Panc1 (cell line): Measurements from ENCODE around the gene IFIT5. TPM values are rescaled to one million over a fixed set of nuclear protein-coding genes. Genes with fewer than 3 reads are reported as not detected.
A peak's percentile ranks its signal among the peaks of the same experiment; 100 is the strongest.
"Not testable (repeated sequence)": the region's sequence is repeated elsewhere in the genome, so short reads cannot be mapped to it uniquely, and the experiment has no call there.

ENCODE experiments used
- ATAC-seq: fragments of 200-7000 bp; cut with Tn5 transposase; 2 replicates; pipeline ENCODE4 v1.9.1; 2020; ENCODE audit warnings: mild to moderate bottlenecking, moderate library complexity
- BruUV-seq: library from RNA; stranded (reverse); fragments of 400-500 nt; replicated peaks from 2 replicates; lab custom pipeline; 2021; lab: Mats Ljungman, UMichigan
- CTCF ChIA-PET: fragments of 300-600 bp; sonication (Branson Sonifier 250); formaldehyde crosslinking; loops from one replicate; lab custom pipeline; 2022; ENCODE audit warnings: antibody characterized with exemption; lab: Charles Lee
- POLR2A ChIA-PET: fragments of 300-600 bp; sonication (Branson Sonifier 250); formaldehyde crosslinking; loops from one replicate; lab custom pipeline; 2022; ENCODE audit warnings: antibody characterized with exemption; lab: Charles Lee
- DNase-seq: peaks from one replicate; pipeline ENCODE4 v3.0.0-alpha.2; 2010; ENCODE audit warnings: low read depth, low spot score
- H3K27ac ChIP-seq: 2 replicates; pipeline ENCODE4 v1.5.1; 2011; ENCODE audit warnings: mild to moderate bottlenecking, low read length, inconsistent platforms
- H3K27me3 ChIP-seq: fragments of 200-500 bp; sonication (Bioruptor generic); 2 replicates; pipeline ENCODE4 v1.6.0; 2014; ENCODE audit warnings: low read length, inconsistent platforms; ENCODE audit not compliant: control insufficient read depth, insufficient read depth
- H3K36me3 ChIP-seq: fragments of 200-500 bp; sonication (Bioruptor generic); 2 replicates; pipeline ENCODE4 v1.5.1; 2014; ENCODE audit warnings: inconsistent platforms, mild to moderate bottlenecking, low read length, moderate library complexity; ENCODE audit not compliant: control insufficient read depth, insufficient read depth
- H3K4me1 ChIP-seq: 2 replicates; pipeline ENCODE4 v1.5.1; 2011; ENCODE audit warnings: inconsistent platforms, mild to moderate bottlenecking, low read length, moderate library complexity; ENCODE audit not compliant: control insufficient read depth, insufficient read depth
- H3K4me3 ChIP-seq, 2 experiments: 2 replicates each; pipeline ENCODE4 v1.5.1; 2011 to 2012; ENCODE audit warnings: low read depth in 2 of 2, low read length in 2 of 2, mild to moderate bottlenecking in 2 of 2, inconsistent platforms in 1 of 2, moderate library complexity in 1 of 2
- H3K9me3 ChIP-seq: fragments of 200-500 bp; sonication (Bioruptor generic); 2 replicates; pipeline ENCODE4 v1.5.1; 2014; ENCODE audit warnings: low read depth, mild to moderate bottlenecking, inconsistent platforms, low read length, moderate library complexity; ENCODE audit not compliant: control insufficient read depth, insufficient read depth
- POLR2AphosphoS5 ChIP-seq: IDR thresholded peaks from 2 replicates; pipeline ENCODE4 v1.6.1; 2012; ENCODE audit warnings: mild to moderate bottlenecking, low read depth, low read length, moderate library complexity
- SIN3A ChIP-seq: IDR thresholded peaks from 2 replicates; pipeline ENCODE4 v1.6.1; 2012; ENCODE audit warnings: low read depth, mild to moderate bottlenecking, low read length, moderate library complexity, borderline replicate concordance; ENCODE audit not compliant: insufficient read depth
- TCF7L2 ChIP-seq: IDR thresholded peaks from 2 replicates; pipeline ENCODE4 v1.6.1; 2011; ENCODE audit warnings: mild to moderate bottlenecking, low read depth, low read length, inconsistent platforms
- in situ Hi-C: cut with HindIII; loops from 2 replicates; pipeline ENCODE4 v1.10.0; 2016; ENCODE audit warnings: low sequenced_read_pairs, low pct_unique_long_range_greater_than_20kb
- intact Hi-C: fragments of 100-400 bp; cut with micrococcal nuclease; formaldehyde crosslinking; loops from one replicate; pipeline ENCODE4 v1.10.0; 2022; ENCODE audit not compliant: unreplicated experiment
- total RNA-seq: library from RNA; stranded (reverse); gene quantifications from one replicate; pipeline ENCODE4 v1.2.1, GENCODE V29; 2021; ENCODE audit not compliant: unreplicated experiment
- TF ChIP-seq, protein P1 (sequence below), 2 experiments: IDR thresholded peaks; 2 replicates each; pipeline ENCODE4 v1.6.1; 2011 to 2012; ENCODE audit warnings: low read depth in 2 of 2, control low read depth in 1 of 2, low read length in 1 of 2, mild to moderate bottlenecking in 1 of 2, moderate library complexity in 1 of 2; ENCODE audit not compliant: insufficient read depth in 1 of 2
- TF ChIP-seq, protein P2 (sequence below): fragments of 450-650 bp; IDR thresholded peaks from 2 replicates; pipeline ENCODE4 v1.5.1; 2017; ENCODE audit warnings: mild to moderate bottlenecking

IFIT5 gene
- total RNA-seq, 1 experiment from 2014 or later = 11.1 TPM

DNA sequence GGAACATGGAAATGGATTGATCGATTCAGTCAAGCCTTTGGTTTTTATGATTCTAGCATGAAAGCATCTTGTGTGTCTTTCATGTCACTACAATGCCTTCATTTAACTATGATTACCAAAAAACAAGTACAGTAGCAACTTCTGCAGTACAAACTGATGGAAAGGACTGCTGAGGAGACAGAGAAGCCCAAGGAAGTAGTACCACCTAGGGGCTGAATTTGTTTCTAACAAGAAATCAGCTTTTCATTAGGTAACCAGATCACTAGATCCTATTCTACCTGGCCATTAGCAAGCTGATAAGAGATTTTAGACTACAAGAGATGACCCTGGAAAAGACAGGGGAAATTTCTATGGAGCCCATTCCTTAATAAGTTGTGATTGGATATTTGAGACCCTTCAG is 25.1 kb upstream of the IFIT5 start:
- no peaks in the 10 kb centered on the region for H3K36me3 ChIP-seq
- H3K27me3 ChIP-seq = no peaks in the 10 kb centered on the region
- DNase-seq (no peak), ATAC-seq (peak; percentile 44)
- TF ChIP-seq SIN3A (no peak), POLR2AphosphoS5 (no peak), TCF7L2 (no peak)
- TF ChIP-seq, protein P1, sequence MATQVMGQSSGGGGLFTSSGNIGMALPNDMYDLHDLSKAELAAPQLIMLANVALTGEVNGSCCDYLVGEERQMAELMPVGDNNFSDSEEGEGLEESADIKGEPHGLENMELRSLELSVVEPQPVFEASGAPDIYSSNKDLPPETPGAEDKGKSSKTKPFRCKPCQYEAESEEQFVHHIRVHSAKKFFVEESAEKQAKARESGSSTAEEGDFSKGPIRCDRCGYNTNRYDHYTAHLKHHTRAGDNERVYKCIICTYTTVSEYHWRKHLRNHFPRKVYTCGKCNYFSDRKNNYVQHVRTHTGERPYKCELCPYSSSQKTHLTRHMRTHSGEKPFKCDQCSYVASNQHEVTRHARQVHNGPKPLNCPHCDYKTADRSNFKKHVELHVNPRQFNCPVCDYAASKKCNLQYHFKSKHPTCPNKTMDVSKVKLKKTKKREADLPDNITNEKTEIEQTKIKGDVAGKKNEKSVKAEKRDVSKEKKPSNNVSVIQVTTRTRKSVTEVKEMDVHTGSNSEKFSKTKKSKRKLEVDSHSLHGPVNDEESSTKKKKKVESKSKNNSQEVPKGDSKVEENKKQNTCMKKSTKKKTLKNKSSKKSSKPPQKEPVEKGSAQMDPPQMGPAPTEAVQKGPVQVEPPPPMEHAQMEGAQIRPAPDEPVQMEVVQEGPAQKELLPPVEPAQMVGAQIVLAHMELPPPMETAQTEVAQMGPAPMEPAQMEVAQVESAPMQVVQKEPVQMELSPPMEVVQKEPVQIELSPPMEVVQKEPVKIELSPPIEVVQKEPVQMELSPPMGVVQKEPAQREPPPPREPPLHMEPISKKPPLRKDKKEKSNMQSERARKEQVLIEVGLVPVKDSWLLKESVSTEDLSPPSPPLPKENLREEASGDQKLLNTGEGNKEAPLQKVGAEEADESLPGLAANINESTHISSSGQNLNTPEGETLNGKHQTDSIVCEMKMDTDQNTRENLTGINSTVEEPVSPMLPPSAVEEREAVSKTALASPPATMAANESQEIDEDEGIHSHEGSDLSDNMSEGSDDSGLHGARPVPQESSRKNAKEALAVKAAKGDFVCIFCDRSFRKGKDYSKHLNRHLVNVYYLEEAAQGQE (IDR thresholded peaks at IDR 0.05; ENCODE audit: insufficient read depth in 1 of 2, low read depth in 2 of 2, low read length in 1 of 2) = no peak
- TF ChIP-seq, protein P2, sequence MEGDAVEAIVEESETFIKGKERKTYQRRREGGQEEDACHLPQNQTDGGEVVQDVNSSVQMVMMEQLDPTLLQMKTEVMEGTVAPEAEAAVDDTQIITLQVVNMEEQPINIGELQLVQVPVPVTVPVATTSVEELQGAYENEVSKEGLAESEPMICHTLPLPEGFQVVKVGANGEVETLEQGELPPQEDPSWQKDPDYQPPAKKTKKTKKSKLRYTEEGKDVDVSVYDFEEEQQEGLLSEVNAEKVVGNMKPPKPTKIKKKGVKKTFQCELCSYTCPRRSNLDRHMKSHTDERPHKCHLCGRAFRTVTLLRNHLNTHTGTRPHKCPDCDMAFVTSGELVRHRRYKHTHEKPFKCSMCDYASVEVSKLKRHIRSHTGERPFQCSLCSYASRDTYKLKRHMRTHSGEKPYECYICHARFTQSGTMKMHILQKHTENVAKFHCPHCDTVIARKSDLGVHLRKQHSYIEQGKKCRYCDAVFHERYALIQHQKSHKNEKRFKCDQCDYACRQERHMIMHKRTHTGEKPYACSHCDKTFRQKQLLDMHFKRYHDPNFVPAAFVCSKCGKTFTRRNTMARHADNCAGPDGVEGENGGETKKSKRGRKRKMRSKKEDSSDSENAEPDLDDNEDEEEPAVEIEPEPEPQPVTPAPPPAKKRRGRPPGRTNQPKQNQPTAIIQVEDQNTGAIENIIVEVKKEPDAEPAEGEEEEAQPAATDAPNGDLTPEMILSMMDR = peak; percentile 71; the same call in 1 of the 2 replicates
- peaks cover 31% of the 10 kb centered on the region for H3K4me1 ChIP-seq
- intact Hi-C loops = no loop called here
- BruUV-seq = no TSS peak
- H3K27ac ChIP-seq = peak overlapping the region; percentile 75
- in situ Hi-C loops = no loop called here
- ChIA-PET CTCF (interaction anchor here (0.6 to 1.6 kb wide), 3 partner anchors 20 to 303 kb away, joined by 3 to 8 read pairs (median 5); no protein-coding TSS in a partner anchor), POLR2A (interaction anchor here (0.6 kb wide), 1 partner anchor 153 kb away, joined by 7 read pairs; no protein-coding TSS in a partner anchor)
- H3K4me3 ChIP-seq = no peak overlapping the region
- H3K9me3 ChIP-seq = no peaks in the 10 kb centered on the region

DNA sequence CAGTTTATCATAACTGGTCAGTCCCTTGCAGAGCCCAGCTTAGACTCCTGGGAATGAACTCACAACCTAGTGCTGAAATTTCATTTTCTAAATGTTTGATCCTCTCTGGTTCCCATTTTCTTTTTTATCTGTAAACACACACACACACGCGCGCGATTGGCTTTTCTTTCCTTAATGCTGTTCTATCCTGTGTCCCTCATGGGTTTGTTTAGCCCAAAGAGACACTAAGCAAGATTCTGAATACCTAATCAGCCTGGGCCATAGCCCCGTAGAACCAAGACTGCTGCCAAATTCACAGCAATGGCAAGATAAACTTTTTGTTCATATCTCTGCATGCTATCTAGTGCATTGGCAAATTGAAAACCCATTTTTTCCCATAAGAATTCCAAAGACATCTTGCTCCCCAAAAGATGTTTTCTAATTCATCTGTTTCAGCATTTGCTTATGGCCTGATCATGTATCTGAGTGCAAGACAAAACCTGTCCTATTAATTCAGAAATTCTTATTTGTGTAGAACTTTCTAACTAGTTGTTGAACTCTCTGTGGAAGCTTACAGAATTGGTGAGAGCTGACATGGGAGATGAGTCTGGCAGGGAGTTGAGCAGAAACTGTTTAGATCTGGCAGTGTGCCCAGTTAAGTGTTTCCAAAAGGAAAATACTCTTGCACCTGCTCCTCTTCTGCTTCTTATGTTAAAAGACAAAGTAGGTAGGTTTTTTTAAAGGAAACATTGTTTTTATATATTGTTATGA is 23.7 kb upstream of the IFIT5 start:
- no TSS peak for BruUV-seq
- Histone ChIP-seq H3K4me1 (peaks cover 33% of the 10 kb centered on the region), H3K27ac (peak overlapping the region; percentile 19), H3K9me3 (no peaks in the 10 kb centered on the region), H3K36me3 (no peaks in the 10 kb centered on the region), H3K4me3 (no peak overlapping the region), H3K27me3 (no peaks in the 10 kb centered on the region)
- ATAC-seq (no peak), DNase-seq (no peak)
- intact Hi-C loops = no loop called here
- in situ Hi-C loops = no loop called here
- TF ChIP-seq TCF7L2 (no peak), POLR2AphosphoS5 (no peak), SIN3A (no peak)
- TF ChIP-seq, protein P2 = no peak
- TF ChIP-seq, protein P1 (IDR thresholded peaks at IDR 0.05; ENCODE audit: insufficient read depth in 1 of 2, low read depth in 2 of 2, low read length in 1 of 2) = no peak
- ChIA-PET CTCF (interaction anchor here (1.1 kb wide), 1 partner anchor 173 kb away, joined by 3 read pairs; no protein-coding TSS in a partner anchor), POLR2A (no interaction called here)

DNA sequence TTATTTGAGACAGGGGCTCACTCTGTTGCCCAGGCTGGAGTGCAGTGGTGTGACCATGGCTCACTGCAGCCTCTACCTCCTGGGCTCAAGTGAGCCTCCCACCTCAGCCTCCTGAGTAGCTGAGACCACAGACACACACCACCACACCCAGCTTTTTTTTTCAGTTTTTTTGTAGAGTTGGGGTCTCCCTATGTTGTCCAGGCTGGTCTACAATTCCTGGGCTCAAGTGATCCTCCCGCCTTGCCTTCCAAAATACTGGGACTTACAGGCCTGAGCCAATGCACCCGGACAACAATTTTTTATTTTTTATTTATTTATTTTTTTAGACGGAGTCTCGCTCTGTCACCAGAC is 23.2 kb upstream of the IFIT5 start:
- DNase-seq = not testable (repeated sequence)

More for the DNA sequence above, 23.2 kb upstream of the IFIT5 start:
- H3K27me3 ChIP-seq, in situ Hi-C loops, POLR2A ChIA-PET, H3K36me3 ChIP-seq, BruUV-seq, H3K9me3 ChIP-seq, H3K4me3 ChIP-seq, H3K27ac ChIP-seq, CTCF ChIA-PET, intact Hi-C loops, ATAC-seq: not testable (repeated sequence)
- peaks cover 31% of the 10 kb centered on the region for H3K4me1 ChIP-seq
